Activated CD8-positive, alpha-beta memory T cell treated with anti-CD3 and anti-CD28 coated beads, Interleukin-2, amount 50 U/mL, for 48 hours (primary cell): ENCODE results near the gene MAD1L1.

ENCODE experiments used
- DNase-seq: peaks from one replicate; pipeline ENCODE4 v3.0.0-alpha.2; 2020

MAD1L1 gene

GRCh38 chr7:1946025-1946772 is 286.5 kb downstream of the MAD1L1 start:
- DNase-seq = no peak

GRCh38 chr7:1945558-1945957 is 287.2 kb downstream of the MAD1L1 start:
- no peak for DNase-seq

GRCh38 chr7:1944619-1945210 is 288.0 kb downstream of the MAD1L1 start:
- DNase-seq = no peak

GRCh38 chr7:1943933-1944618 is 288.7 kb downstream of the MAD1L1 start:
- DNase-seq = no peak

- no peak for DNase-seq
Observed at GRCh38 chr7:1943326-1943725, 289.4 kb downstream of the MAD1L1 start.

GRCh38 chr7:1942941-1943289 is 289.8 kb downstream of the MAD1L1 start:
- DNase-seq = no peak

GRCh38 chr7:1942243-1942940 is 290.4 kb downstream of the MAD1L1 start:
- no peak for DNase-seq

- DNase-seq = no peak
Observed at GRCh38 chr7:1941464-1942242, 291.1 kb downstream of the MAD1L1 start.

- no peak for DNase-seq
Observed at GRCh38 chr7:1940863-1941262, 291.9 kb downstream of the MAD1L1 start.

GRCh38 chr7:1940402-1940786 is 292.4 kb downstream of the MAD1L1 start:
- peak; percentile 89 for DNase-seq

- peak; percentile 73 for DNase-seq
Observed at GRCh38 chr7:1939434-1940401, 293.0 kb downstream of the MAD1L1 start.

- DNase-seq = no peak
Observed at GRCh38 chr7:1938788-1939433, 293.8 kb downstream of the MAD1L1 start.

- no peak for DNase-seq
Observed at GRCh38 chr7:1937252-1937605, 295.5 kb downstream of the MAD1L1 start.

GRCh38 chr7:1936531-1937251 is 296.1 kb downstream of the MAD1L1 start:
- DNase-seq = no peak

- DNase-seq = no peak
Observed at GRCh38 chr7:1936006-1936310, 296.8 kb downstream of the MAD1L1 start.

- no peak for DNase-seq
Observed at GRCh38 chr7:1935176-1936005, 297.4 kb downstream of the MAD1L1 start.

- no peak for DNase-seq
Observed at GRCh38 chr7:1934756-1935155, 298.0 kb downstream of the MAD1L1 start.

- DNase-seq = no peak
Observed at GRCh38 chr7:1934017-1934416, 298.7 kb downstream of the MAD1L1 start.

- no peak for DNase-seq
Observed at GRCh38 chr7:1933066-1933750, 299.5 kb downstream of the MAD1L1 start.
